GM19035 (cell line): ENCODE data around the gene PNLIPRP3.

Experiments
- ATAC-seq: cut with Tn5 transposase; IDR thresholded peaks from one replicate; pipeline ENCODE4 v1.9.1; 2021; ENCODE audit not compliant: unreplicated experiment

Gene PNLIPRP3

GRCh38 chr10:116450861-116451260 lies 23.2 kb downstream of the PNLIPRP3 start:
- no peak for ATAC-seq

GRCh38 chr10:116451711-116452337 lies 24.2 kb downstream of the PNLIPRP3 start:
- ATAC-seq, result no peak

GRCh38 chr10:116452338-116452720 lies 24.7 kb downstream of the PNLIPRP3 start:
- no peak for ATAC-seq

GRCh38 chr10:116457488-116457887 lies 29.8 kb downstream of the PNLIPRP3 start:
- no peak for ATAC-seq

GRCh38 chr10:116460219-116460618 lies 32.6 kb downstream of the PNLIPRP3 start:
- ATAC-seq, result no peak

GRCh38 chr10:116461680-116462079 lies 34.0 kb downstream of the PNLIPRP3 start:
- no peak for ATAC-seq

- no peak for ATAC-seq
Measured at GRCh38 chr10:116464257-116464656, 36.6 kb downstream of the PNLIPRP3 start.

- ATAC-seq, result no peak
Measured at GRCh38 chr10:116465546-116465945, 37.9 kb downstream of the PNLIPRP3 start.

GRCh38 chr10:116466715-116467422 lies 39.2 kb downstream of the PNLIPRP3 start:
- no peak for ATAC-seq

GRCh38 chr10:116469437-116469836 lies 41.8 kb downstream of the PNLIPRP3 start:
- no peak for ATAC-seq

- ATAC-seq, result no peak
Measured at GRCh38 chr10:116470071-116470470, 42.4 kb downstream of the PNLIPRP3 start.

- no peak for ATAC-seq
Measured at GRCh38 chr10:116470768-116471415, 43.2 kb downstream of the PNLIPRP3 start.

- no peak for ATAC-seq
Measured at GRCh38 chr10:116472891-116473290, 45.2 kb downstream of the PNLIPRP3 start.

GRCh38 chr10:116475866-116476265 lies 48.2 kb downstream of the PNLIPRP3 start:
- no peak for ATAC-seq

- no peak for ATAC-seq
Measured at GRCh38 chr10:116476461-116476860, 48.8 kb downstream of the PNLIPRP3 start.

- ATAC-seq, result no peak
Measured at GRCh38 chr10:116477986-116478664, 50.5 kb downstream of the PNLIPRP3 start.

- ATAC-seq, result no peak
Measured at GRCh38 chr10:116486770-116487448, 59.3 kb downstream of the PNLIPRP3 start.

GRCh38 chr10:116487522-116488430 lies 60.1 kb downstream of the PNLIPRP3 start:
- no peak for ATAC-seq

GRCh38 chr10:116489460-116489859 lies 61.8 kb downstream of the PNLIPRP3 start:
- no peak for ATAC-seq

GRCh38 chr10:116490028-116490662 lies 62.5 kb downstream of the PNLIPRP3 start:
- ATAC-seq, result peak; percentile 78
